EL (cell line): ENCODE measurements around the gene TGIF2LY.
"Not testable (repeated sequence)": the region's sequence is repeated elsewhere in the genome, so short reads cannot be mapped to it uniquely, and the experiment has no call there.

Source experiments
- DNase-seq: peaks from one replicate; pipeline ENCODE4 v3.0.0-alpha.2; 2016

TGIF2LY gene

DNA sequence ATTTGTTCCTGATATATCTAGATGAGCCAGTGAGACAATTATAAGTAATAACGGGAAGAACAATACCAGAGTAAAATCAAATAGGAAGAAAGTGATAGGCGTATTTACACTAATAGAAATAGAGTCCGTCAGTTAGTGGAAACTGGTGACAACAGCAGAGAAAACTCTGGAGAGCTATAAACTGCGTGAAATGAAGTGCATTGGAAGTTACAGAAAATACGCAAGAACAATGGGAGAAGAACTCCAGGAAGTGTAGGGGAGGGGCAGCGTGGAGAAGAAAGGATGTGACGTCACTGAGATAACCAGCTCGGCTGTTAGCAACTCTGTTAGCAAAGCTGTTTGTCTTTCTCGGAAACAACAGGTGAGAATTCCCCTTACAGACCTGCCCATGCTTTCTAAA, at the start of gene TGIF2LY:
Gene TGIF2LY (plus strand): TSS at position 301 of the 400 bp plus-strand sequence. CDS start 178 bp downstream, outside the sequence.
- DNase-seq: not testable (repeated sequence)
